Neural progenitor cell (in vitro differentiated cells): ENCODE data around the gene OSBPL8.

ENCODE experiments used
- EZH2 ChIP-seq: fragments of 200-600 bp; sonication (generic); IDR thresholded peaks from 2 replicates; pipeline ENCODE4 v1.6.1; 2017; ENCODE audit warnings: antibody characterized with exemption, mild to moderate bottlenecking, moderate library complexity
- TF ChIP-seq, protein P1 (sequence below): fragments of 200-600 bp; sonication (generic); IDR thresholded peaks from 2 replicates; pipeline ENCODE4 v1.5.1; 2017; ENCODE audit warnings: antibody characterized with exemption, mild to moderate bottlenecking

- TF ChIP-seq, protein P1, sequence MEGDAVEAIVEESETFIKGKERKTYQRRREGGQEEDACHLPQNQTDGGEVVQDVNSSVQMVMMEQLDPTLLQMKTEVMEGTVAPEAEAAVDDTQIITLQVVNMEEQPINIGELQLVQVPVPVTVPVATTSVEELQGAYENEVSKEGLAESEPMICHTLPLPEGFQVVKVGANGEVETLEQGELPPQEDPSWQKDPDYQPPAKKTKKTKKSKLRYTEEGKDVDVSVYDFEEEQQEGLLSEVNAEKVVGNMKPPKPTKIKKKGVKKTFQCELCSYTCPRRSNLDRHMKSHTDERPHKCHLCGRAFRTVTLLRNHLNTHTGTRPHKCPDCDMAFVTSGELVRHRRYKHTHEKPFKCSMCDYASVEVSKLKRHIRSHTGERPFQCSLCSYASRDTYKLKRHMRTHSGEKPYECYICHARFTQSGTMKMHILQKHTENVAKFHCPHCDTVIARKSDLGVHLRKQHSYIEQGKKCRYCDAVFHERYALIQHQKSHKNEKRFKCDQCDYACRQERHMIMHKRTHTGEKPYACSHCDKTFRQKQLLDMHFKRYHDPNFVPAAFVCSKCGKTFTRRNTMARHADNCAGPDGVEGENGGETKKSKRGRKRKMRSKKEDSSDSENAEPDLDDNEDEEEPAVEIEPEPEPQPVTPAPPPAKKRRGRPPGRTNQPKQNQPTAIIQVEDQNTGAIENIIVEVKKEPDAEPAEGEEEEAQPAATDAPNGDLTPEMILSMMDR, result no peak
- no peak for TF ChIP-seq EZH2
Measured at GRCh38 chr12:76329606-76330005, 230.0 kb downstream of the OSBPL8 start.
